Stimulated activated naive CD8-positive, alpha-beta T cell treated with anti-CD3 and anti-CD28 coated beads, Interleukin-15, Interleukin-2, amounts not matched to agents 100 U/mL and 50 U/mL, for 24 hours (primary cell): ENCODE measurements around the gene MRPL12.

ENCODE experiments used
- ATAC-seq: fragments of 150-1000 bp; cut with Tn5 transposase; one replicate; pipeline ENCODE4 v1.10.0; 2021
- DNase-seq: peaks from one replicate; pipeline ENCODE4 v3.0.0; 2021

Gene MRPL12

GRCh38 chr17:81701288-81702071 is 1.7 kb upstream of the MRPL12 start:
- ATAC-seq (peak; percentile 25), DNase-seq (peak; percentile 49)

DNA sequence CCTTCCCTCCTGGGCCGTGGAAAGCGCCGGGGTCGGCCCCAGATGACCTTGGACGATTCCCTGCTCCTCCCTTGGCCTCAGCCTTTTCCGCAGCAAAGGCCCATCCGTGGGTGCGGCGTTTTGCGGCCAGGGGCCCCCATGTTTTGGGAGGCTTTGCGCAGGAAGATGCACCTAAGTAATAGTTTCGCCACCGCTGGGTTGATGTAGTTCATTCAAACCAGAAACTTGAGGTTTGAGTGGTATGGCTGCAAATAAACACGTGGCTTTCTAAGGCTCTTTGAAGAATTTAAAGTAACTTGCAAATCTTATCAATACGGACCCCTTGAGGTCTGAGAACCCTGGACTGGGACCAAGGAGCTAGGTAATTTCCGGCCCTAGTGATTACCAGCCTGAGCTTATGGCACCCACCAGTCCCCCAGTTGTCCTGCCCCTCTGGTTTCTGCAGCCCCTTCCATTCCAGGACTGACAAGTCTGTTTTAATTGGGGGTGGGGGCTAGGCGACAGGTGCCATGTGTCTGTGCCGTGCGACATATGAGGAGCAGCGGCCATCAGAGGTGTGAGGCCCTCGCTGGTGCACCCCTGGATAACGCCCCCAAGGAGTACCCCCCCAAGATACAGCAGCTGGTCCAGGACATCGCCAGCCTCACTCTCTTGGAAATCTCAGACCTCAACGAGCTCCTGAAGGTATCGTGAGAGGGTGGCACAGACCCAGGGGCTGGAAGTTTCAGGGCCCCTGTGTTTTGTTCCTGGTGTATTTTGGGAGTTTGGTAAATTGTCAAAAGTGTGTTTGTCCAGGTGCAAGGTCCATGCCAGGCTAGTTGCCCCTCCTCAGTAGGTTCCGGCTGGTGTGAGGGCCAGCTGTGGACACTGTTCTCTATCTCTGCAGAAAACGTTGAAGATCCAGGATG is 834 bp downstream of the MRPL12 start:
- ATAC-seq: no peak
- no peak for DNase-seq

DNA sequence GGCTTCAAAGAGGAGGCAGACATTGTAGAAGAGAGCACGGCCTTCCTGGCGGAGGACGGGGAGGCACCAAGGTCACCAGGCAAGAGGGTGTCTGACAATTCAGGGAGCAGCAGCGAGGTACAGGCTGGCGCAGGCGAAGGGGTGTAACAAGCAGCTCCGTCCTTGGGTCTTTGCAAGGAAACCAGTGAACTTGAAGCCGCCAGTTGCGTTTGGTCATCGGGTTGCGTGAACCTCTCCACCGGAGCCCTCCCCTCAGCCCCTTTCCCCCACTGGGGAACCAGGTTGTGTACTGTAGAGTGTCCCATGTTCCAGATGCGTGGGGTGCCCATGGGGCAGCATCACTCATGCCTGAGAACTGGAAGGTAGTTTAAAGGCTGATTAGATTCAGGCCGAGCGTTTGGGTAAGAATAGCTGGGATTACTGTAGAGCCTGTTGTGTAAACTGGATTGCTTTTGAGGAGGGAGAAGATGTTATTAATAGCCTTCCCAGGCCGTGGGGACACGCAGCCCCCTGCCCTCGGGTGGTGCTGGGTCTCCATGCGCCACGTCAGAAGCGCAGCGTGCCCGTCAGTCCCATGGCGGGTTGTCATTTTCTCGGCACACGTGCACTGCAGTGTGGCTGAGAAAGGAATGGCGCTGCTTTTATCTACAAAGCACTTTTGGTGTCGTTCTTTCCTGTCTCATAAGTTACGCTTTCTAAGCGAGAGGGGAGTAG is 2.5 kb downstream of the MRPL12 start:
- ATAC-seq (no peak), DNase-seq (no peak)

- ATAC-seq (no peak), DNase-seq (no peak)
These were observed 3.1 kb downstream of the MRPL12 start for GRCh38 chr17:81706232-81706611.

- no peak for DNase-seq
- no peak for ATAC-seq
These were observed 3.8 kb downstream of the MRPL12 start for GRCh38 chr17:81706757-81707624.

- ATAC-seq: no peak
These were observed 4.8 kb downstream of the MRPL12 start for GRCh38 chr17:81707725-81708646.

GRCh38 chr17:81708739-81709185 is 5.6 kb downstream of the MRPL12 start:
- DNase-seq (no peak), ATAC-seq (no peak)

More at GRCh38 chr17:81707725-81708646, 4.8 kb downstream of the MRPL12 start:
- DNase-seq: no peak

DNA sequence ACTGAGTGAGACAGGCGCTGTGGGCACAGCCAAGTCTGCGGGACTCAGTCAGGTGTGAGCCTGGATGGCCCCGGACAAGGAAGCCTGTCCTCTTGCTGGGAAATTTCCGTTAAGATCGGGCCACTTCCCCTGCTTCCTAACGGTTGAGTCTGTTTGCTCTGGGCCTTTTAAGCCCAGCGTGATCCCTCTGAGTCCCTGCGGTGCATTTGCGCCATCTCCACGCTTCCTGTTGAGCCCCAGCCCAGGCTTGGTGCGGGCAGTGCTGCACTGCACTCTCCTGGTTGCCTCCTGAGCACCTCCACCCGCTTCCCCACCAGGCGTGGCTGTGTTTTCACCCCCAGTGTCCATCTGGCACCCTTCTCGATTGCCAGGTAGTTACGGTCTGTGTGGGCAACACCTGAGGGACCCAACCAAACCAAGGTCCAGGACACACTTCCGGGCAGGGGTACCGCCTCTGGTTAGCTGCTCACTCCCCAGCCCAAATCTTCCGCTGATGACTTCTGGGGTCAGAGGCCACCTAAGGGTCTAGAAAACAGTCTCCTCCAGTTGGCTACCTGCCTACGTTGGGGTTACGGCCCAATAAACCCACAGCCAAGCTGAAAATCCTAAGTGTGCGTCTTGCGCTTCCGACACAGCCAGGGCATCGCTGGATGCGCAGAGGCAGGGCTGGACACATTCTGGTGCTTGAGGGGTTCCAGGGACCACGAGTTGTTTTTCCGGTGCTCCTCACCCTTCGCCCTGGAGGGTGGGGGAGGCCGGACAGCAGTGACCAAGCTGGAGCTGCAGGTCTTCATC is 7.5 kb downstream of the MRPL12 start:
- ATAC-seq (no peak), DNase-seq (peak; percentile 30)

DNA sequence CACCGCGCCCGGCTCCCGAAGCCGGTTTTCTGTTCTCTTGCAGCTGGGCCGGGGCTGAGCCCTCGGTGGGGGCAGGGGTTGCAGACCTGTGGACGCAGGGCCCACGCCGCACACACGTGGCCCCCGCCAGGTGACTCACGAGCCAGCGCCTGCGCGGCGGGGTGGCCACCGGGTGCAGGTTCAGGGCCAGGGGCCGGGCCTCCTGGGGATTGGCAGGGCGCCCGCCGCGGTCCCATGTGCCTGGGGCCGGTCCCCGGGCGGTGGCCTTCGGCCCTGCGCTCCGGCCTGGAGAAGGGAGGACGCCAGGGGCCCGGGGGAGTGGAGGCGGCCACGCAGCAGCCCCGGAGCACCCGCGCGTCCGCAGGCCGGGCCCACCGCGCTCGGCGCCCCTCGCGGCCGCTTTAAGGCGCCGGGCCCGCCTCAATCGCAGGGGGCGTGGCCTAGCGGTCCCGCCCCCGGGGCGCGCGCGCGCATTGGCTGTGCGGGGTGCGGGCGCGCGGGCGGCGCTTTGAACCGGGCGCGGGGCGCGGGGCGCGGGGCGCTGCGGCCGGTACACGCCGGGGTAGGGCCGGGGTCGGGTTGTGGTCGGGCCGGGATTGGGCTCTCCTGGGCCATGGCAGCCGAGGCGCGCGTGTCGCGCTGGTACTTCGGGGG is 8.8 kb downstream of the MRPL12 start, which contains the start of gene SLC25A10:
SLC25A10 (plus strand) TSS at position 471 of the 654 bp plus-strand sequence; CDS start at position 614, 143 bp downstream.
- ATAC-seq (peak; percentile 86), DNase-seq (peak; percentile 86)

DNA sequence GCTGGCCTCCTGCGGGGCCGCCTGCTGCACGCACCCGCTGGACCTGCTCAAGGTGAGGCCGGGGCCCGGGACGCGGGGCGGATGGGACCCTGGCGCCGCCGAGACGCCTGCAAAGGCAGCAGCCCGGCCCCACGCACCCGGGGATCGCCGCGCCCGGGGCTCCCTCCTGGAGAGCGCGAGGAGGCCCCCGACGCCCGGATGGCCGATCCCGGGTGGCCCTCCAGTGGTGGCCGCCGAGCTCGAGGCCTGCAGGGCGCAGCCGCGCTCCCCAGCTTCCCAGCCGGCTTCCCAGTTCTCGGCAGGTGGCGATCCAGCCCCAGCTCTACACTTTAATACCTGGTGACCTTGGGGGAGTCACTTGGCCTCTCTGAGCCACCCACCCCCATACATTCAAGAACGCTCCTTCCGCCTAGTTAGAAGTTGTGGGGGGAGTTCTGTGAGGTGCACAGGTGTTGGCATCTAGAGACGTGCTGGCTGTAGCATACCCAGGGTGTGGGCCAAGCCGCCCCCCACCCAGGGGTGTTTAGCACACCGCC is 9.4 kb downstream of the MRPL12 start:
- ATAC-seq (no peak), DNase-seq (no peak)

- ATAC-seq (no peak), DNase-seq (no peak)
These were observed 9.9 kb downstream of the MRPL12 start for GRCh38 chr17:81713004-81713555.

- no peak for ATAC-seq
These were observed 10.6 kb downstream of the MRPL12 start for GRCh38 chr17:81713556-81714411.

GRCh38 chr17:81714412-81715106 is 11.4 kb downstream of the MRPL12 start:
- no peak for ATAC-seq
- no peak for DNase-seq

More at GRCh38 chr17:81713556-81714411, 10.6 kb downstream of the MRPL12 start:
- no peak for DNase-seq

- ATAC-seq: no peak
- DNase-seq: no peak
These were observed 12.1 kb downstream of the MRPL12 start for GRCh38 chr17:81715107-81715871.

DNA sequence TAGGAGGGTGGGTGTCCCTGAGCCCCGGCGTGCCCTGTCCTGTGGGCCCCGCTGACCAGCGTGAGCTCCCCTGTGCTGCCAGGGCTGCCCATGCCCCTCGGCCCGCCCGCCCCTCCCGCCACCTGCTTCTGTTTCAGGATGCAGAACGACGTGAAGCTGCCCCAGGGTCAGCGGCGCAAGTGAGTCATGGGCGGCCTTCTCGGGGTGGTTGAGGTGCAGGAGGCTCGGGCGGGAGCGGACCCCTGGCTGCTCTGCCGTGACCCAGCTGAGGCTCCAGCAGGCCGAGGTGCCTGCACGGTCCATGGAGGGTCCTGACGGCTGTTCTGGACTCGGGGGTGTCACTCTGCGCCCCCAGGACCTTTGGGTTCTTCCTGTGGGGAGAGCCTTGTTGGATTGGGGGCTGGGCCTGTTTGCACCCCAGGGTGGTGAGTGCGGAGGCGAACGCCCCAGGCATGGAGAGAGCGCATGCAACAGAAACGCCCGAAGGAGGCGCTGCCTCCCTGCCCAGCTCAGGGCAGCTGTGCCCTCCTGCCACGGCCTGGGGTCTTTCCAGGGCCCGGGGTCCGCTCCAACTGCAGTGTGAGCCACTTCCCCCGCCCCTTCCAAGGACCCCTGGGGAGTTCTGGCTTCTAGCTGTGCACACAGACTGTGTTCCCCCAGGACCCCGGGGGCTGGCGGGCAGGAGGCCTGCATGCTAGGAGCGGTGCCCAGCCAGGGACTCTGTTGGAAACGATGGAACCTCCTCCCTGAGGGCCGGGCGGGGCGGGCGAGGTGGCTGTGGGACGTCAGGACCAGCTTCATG is 12.9 kb downstream of the MRPL12 start:
- DNase-seq (no peak), ATAC-seq (no peak)
